ENCODE data around the gene PRPF19.

PRPF19 gene

GRCh38 chr11:60937811-60938210, 31.4 kb upstream of the PRPF19 start:
- no peak for DNase-seq (ENCODE audit: low read depth)

GRCh38 chr11:60937144-60937527, 30.8 kb upstream of the PRPF19 start:
- no peak for DNase-seq (ENCODE audit: low read depth)

GRCh38 chr11:60936467-60937143, 30.2 kb upstream of the PRPF19 start:
- DNase-seq (ENCODE audit: low read depth), result no peak

- DNase-seq (ENCODE audit: low read depth), result no peak
These were observed 29.5 kb upstream of the PRPF19 start for GRCh38 chr11:60935676-60936442.

GRCh38 chr11:60934790-60935605, 28.6 kb upstream of the PRPF19 start:
- DNase-seq (ENCODE audit: low read depth), result no peak

- DNase-seq (ENCODE audit: low read depth), result no peak
These were observed 27.9 kb upstream of the PRPF19 start for GRCh38 chr11:60934124-60934789.

- no peak for DNase-seq (ENCODE audit: low read depth)
These were observed 27.2 kb upstream of the PRPF19 start for GRCh38 chr11:60933416-60934123.

GRCh38 chr11:60932605-60933356, 26.4 kb upstream of the PRPF19 start:
- no peak for DNase-seq (ENCODE audit: low read depth)

GRCh38 chr11:60931917-60932316, 25.5 kb upstream of the PRPF19 start:
- DNase-seq (ENCODE audit: low read depth), result no peak

- DNase-seq (ENCODE audit: low read depth), result no peak
These were observed 24.0 kb upstream of the PRPF19 start for GRCh38 chr11:60930394-60930793.

- DNase-seq (ENCODE audit: low read depth), result no peak
These were observed 23.4 kb upstream of the PRPF19 start for GRCh38 chr11:60929764-60930163.

- no peak for DNase-seq (ENCODE audit: low read depth)
These were observed 22.2 kb upstream of the PRPF19 start for GRCh38 chr11:60928563-60929001.

GRCh38 chr11:60927600-60927999, 21.2 kb upstream of the PRPF19 start:
- no peak for DNase-seq (ENCODE audit: low read depth)

- no peak for DNase-seq (ENCODE audit: low read depth)
These were observed 20.7 kb upstream of the PRPF19 start for GRCh38 chr11:60927061-60927592.

GRCh38 chr11:60926500-60926899, 20.1 kb upstream of the PRPF19 start:
- DNase-seq (ENCODE audit: low read depth), result no peak

- no peak for DNase-seq (ENCODE audit: low read depth)
These were observed 19.5 kb upstream of the PRPF19 start for GRCh38 chr11:60925868-60926267.

- DNase-seq (ENCODE audit: low read depth), result no peak
These were observed 18.8 kb upstream of the PRPF19 start for GRCh38 chr11:60924906-60925853.

- no peak for DNase-seq (ENCODE audit: low read depth)
These were observed 17.9 kb upstream of the PRPF19 start, which contains the start of gene TMEM132A for GRCh38 chr11:60924110-60924905. TSS of gene TMEM132A (plus strand) at chr11:60924460. CDS start at chr11:60924634, 174 bp downstream.

GRCh38 chr11:60923800-60924109, 17.4 kb upstream of the PRPF19 start:
- DNase-seq (ENCODE audit: low read depth), result no peak

Measured in non-pigmented ciliary epithelial cell (primary cell).